Endometrium (tissue), 2 donors: ENCODE measurements around the gene FHIT.

ENCODE experiments used
- FAIRE-seq: peaks from 2 replicates; lab custom pipeline; 2012; peaks lifted over from hg19 to GRCh38; lab: Jason Lieb, UNC
- donor health status: control.
- donor health status: control.

FHIT gene

GRCh38 chr3:59930170-59930569 lies 1321.1 kb downstream of the FHIT start:
- no peak for FAIRE-seq

DNA sequence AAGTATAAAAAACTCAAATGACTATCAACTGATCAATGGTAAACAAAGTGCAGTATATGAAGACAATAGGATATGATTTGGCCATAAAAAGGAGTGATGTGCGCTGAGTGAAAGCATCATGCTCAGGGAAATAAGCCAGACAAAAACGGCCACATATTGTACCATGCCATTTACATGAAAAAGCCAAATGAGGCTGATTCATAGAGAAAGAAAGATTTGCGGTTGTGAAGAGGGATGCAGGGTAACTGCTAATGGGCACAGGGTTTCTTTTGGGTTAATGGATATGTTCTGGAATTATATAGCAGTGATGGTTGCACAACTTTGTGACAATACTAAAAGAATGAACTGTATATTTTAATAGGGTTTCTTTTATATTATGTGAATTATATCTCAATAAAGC lies 1324.2 kb downstream of the FHIT start:
- FAIRE-seq = no peak

DNA sequence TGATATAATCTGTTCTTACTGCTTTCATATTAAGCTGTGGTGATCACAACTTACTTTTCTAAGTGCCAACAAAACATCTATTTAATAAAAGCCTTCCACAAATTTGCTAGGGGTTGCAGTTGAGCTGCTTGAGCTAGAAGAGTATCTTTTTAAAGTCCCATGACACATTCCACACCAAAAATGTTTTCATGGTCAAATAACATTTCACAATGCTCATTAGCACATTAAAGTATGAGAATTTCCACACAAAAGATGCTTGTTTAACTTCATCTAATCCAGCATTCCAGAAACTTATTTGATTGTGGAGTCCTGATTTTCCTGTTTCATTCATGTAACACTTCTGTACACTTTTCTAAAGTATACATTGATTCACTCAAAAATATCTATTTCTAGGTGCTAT lies 1325.3 kb downstream of the FHIT start:
- FAIRE-seq = no peak

GRCh38 chr3:59922192-59922591 lies 1329.1 kb downstream of the FHIT start:
- no peak for FAIRE-seq

DNA sequence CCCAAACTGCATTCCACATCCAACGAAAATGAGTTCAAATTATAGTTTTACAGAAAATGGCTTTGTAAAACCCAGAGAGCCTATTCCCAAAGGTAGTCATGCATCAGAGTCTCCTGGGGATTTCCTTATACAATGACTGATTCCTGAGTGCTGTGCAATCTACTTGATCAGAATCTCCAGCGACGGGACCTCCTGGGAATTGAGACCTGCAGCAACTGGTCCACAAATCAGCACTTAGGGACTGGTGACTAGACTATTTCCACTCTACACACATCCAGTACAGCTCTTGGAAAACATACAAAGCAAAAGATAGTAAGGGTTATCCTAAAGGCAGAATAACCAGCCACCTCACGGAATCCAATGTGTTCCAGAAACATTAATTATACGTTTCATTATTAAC lies 1330.4 kb downstream of the FHIT start:
- FAIRE-seq = no peak

DNA sequence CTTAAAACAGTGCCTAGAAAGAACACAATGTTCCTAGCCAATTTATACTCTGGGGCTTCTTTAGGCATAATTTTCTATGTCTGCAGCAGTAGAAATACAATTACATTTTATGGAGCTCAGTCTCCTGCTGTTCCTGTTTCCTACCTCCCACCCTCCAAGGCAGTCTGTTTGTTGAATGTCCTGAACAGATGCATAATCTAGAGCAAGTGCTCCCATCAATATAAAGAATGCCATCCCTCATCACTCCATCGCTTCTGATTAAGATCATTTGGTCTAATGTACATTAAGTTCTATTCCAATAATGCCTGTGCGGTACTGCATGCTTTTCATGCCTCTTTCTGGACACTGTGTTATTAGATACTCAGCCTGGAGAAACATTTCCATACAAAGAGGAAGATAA lies 1331.7 kb downstream of the FHIT start:
- FAIRE-seq = no peak

- no peak for FAIRE-seq
These were observed 1337.0 kb downstream of the FHIT start for GRCh38 chr3:59914251-59914650.

- no peak for FAIRE-seq
These were observed 1337.6 kb downstream of the FHIT start for GRCh38 chr3:59913645-59914044.

GRCh38 chr3:59908701-59909100 lies 1342.6 kb downstream of the FHIT start:
- no peak for FAIRE-seq

DNA sequence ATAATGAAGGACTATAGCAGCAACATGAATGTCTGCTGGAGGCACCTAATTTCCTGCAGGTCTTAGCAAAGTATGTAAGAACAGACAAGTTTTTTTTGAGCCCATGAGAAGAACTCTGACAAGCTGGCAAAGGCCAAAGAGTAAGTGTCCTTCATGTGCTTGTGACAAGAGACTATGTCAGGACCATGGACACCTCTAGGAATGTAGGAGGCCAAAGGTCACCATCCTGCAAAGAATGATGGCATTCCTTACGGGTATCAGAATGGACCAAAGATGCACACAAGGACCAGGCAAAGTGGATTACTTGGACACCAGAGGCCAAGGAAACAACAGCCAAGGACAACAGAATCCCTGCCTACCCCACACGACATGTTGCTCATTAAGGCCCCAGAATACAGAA lies 1343.0 kb downstream of the FHIT start:
- FAIRE-seq = no peak

DNA sequence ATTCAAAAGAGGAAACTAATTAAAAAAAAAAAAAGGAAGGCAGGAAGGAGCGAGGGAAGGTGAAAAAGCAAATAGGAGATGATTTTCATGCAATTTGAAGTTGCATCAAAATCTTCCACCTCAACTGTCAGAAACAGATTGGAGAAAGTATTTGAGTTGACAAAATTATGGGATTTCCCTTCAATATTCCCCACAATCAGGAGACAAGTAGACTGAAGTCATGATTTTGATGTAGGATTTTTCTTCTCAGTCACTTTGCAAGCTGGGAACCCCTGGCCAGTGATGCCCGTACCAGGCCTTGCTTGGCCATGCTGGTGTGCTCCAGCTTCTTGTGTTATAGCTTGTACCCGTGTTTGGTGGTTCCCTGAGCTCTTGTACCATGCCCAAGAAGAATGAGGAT lies 1347.0 kb downstream of the FHIT start:
- FAIRE-seq = no peak

GRCh38 chr3:59899061-59899460 lies 1352.2 kb downstream of the FHIT start:
- FAIRE-seq = no peak

GRCh38 chr3:59895972-59896371 lies 1355.3 kb downstream of the FHIT start:
- no peak for FAIRE-seq

- no peak for FAIRE-seq
These were observed 1356.7 kb downstream of the FHIT start for GRCh38 chr3:59894425-59895121.

GRCh38 chr3:59890639-59891038 lies 1360.6 kb downstream of the FHIT start:
- FAIRE-seq = no peak

- no peak for FAIRE-seq
These were observed 1364.5 kb downstream of the FHIT start for GRCh38 chr3:59886790-59887189.

GRCh38 chr3:59885899-59886400 lies 1365.3 kb downstream of the FHIT start:
- FAIRE-seq = no peak

- FAIRE-seq = no peak
These were observed 1366.2 kb downstream of the FHIT start for GRCh38 chr3:59885101-59885500.

GRCh38 chr3:59884409-59884808 lies 1366.8 kb downstream of the FHIT start:
- FAIRE-seq = no peak

GRCh38 chr3:59882746-59883145 lies 1368.5 kb downstream of the FHIT start:
- FAIRE-seq = no peak

GRCh38 chr3:59880717-59881116 lies 1370.5 kb downstream of the FHIT start:
- no peak for FAIRE-seq

DNA sequence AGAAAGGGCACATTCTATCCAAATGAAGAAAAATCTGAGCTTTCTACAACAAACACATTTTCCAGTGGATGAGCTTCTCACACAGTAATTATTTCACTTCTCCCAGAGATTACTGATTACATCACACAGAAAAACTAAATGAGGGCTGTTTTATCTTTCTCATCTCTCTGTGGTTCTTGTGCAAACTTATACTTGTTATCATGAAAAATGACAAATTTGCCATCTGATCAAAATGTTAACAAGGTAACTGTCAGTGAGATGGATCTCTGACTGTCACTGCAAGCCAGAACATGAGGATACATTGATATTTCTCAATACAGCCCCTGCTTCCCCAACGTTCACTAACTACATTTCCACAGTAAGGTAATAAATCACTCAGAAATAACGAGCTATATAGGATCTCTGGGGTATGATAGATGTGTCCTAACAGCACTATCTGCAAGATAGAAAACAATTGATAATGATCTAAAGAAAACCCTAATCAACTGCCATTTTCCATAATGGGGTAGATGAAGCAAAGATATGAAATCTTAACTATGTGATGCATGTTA lies 1372.1 kb downstream of the FHIT start:
- no peak for FAIRE-seq

- FAIRE-seq = no peak
These were observed 1373.2 kb downstream of the FHIT start for GRCh38 chr3:59878038-59878427.
